HG02610 (cell line): Measurements from ENCODE around the gene CD163L1.

ENCODE experiments used
- ATAC-seq: cut with Tn5 transposase; IDR thresholded peaks from one replicate; pipeline ENCODE4 v1.9.1; 2021; ENCODE audit warnings: mild to moderate bottlenecking, moderate library complexity; ENCODE audit not compliant: unreplicated experiment

Gene CD163L1

DNA sequence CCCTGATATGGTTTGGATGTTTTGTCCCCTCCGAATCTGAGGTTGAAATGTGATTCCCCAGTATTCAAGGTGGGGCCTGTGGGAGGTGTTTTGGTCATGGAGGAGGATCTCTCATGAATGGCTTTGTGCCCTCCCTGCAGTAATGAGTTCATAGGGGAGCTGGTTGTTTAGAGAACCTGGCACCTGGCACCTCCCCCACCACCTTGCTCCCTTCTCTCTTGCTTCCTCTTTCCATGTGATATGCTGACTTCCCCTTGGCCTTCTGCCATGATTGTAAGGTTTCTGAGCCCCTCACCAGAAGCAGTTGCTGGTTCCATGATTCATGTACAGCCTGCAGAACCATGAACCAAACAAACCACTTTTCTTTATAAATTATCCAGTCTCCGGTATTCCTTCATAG, 32.6 kb downstream of the CD163L1 start:
- ATAC-seq: no peak

GRCh38 chr12:7404275-7404674, 39.7 kb downstream of the CD163L1 start:
- ATAC-seq: no peak

- no peak for ATAC-seq
These were observed 40.5 kb downstream of the CD163L1 start for GRCh38 chr12:7403466-7403865.

GRCh38 chr12:7399089-7399488, 44.9 kb downstream of the CD163L1 start:
- no peak for ATAC-seq

GRCh38 chr12:7396418-7396817, 47.5 kb downstream of the CD163L1 start:
- ATAC-seq: no peak

DNA sequence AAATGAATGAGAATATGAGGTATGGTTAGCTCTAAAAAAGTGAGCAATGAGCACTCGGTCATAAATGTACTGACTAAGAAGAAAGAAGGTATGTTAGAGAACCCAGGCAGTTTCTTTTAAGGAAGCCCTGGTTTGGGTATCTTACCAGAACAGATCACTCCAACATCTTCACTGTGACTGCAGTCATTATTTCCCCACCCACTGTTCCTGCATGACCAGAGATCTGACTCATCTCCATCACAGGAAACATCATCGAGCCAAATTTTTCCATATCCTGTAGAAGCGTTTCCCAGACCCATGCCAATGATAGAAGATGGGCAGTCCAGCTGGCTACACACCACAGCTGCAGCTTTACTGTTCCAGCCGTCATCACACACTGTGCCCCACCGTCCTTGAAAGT, 48.0 kb downstream of the CD163L1 start:
- ATAC-seq: no peak

DNA sequence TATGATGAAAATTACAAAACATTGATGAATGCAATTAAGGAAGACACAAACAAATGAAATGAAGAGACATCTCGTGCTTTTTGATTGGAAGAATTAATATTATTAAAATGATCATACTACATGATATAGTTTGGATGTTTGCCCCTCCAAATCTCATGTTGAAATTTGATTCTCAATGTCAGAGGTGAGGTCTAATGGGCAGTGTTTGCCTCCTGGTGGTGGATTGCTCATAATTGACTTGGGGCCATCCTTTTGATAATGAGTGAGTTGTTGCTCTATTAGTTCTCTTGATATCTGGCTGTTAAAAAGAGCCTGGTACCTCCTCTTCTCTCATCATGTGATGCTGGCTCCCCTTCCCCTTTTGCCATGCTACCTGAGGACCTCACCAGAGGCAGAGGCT, 56.7 kb downstream of the CD163L1 start:
- ATAC-seq: no peak

DNA sequence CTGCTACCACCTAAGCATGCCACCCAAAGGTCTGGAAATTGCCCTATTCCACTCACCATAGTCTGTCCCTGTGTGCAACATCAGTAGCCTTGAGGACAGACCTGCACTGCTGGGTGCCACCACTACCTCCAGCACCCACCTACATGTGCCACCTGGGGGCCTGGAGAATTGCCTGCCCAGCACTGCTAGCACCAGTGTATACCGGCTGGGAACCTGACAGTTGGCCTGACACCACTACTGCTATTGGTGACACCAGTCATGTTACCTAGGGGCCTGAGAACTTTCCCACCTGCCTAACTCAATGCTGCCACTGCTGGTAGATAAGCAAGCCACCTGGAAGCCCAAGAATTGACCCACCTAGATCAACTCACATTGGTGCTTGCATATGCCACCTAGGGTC, 60.8 kb downstream of the CD163L1 start:
- no peak for ATAC-seq

DNA sequence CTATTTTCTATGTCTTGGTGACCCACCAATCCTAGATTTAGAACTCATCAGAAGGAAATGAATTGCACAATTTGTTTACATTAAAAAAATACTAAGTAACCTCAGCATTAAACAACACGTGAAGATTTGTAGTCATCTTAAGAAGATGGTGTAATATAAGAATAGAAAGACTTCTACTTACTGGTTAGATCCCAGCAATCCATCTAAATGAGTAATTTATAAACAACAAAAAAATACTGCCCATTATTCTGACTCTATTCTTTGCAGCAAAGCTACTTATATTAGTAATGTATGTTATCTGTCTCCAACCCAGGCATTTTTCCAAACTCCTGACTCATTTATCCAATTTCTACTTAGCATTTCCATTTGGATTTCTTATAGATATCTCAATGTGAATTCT, 67.8 kb downstream of the CD163L1 start:
- ATAC-seq: no peak

- no peak for ATAC-seq
These were observed 68.8 kb downstream of the CD163L1 start for GRCh38 chr12:7375145-7375543.

- no peak for ATAC-seq
These were observed 69.4 kb downstream of the CD163L1 start for GRCh38 chr12:7374423-7375144.

GRCh38 chr12:7373226-7373625, 70.7 kb downstream of the CD163L1 start:
- no peak for ATAC-seq

- no peak for ATAC-seq
These were observed 74.7 kb downstream of the CD163L1 start for GRCh38 chr12:7369274-7369729.

GRCh38 chr12:7362734-7363133, 81.2 kb downstream of the CD163L1 start:
- ATAC-seq: no peak

- no peak for ATAC-seq
These were observed 82.7 kb downstream of the CD163L1 start for GRCh38 chr12:7361265-7361664.

DNA sequence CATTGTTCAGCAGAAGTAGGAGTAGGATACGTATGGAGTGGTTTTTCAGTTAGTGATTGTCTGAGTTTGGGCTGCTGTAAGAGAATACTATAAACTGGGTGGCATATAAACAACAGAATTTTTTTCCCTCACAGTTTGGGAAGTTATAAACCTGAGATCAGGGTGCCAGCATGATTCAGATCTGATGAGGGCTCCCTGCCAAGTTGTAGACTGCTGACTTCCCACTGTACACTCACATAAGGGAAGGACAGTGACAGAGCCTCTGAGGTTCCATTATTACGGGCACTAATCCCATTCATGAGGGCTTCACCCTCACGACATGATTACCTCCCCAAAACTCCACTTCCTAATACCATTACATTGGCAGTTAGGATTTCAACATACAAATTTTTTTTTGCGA, 89.4 kb downstream of the CD163L1 start:
- no peak for ATAC-seq

- ATAC-seq: no peak
These were observed 91.3 kb downstream of the CD163L1 start for GRCh38 chr12:7352661-7353060.

- no peak for ATAC-seq
These were observed 92.8 kb downstream of the CD163L1 start for GRCh38 chr12:7351177-7351576.

- no peak for ATAC-seq
These were observed 94.5 kb downstream of the CD163L1 start for GRCh38 chr12:7349418-7349817.

DNA sequence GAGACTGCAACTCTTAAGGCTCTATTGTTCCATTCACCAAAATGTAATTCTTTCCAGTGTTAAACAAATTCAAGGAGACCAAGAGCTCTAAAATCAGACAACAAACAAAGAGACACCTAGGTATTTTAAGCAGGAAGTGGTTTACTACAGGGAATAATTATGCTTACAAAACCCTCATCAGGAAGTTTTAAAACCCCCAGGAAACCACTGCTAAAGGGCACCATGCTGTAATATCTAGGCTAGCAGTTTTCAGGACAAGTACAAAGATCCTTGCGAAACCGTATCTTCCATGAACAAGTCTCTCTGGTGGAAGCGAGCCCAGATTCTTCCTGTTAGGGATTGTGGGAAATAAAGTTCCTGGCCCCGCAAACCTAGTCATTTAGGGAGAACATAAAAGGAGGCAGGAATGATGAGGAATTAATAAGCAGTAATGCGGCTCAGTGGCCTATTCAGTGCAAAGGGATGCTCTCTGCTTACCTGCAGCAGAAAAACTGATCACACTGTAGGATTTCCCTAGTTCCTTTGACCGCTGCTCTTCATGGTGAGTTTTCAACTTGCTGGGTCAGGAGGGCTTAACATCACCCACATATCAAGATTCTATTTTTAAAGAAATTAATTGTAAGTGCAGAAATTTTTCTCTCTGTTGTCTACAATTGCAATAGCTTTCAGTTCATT, 97.3 kb downstream of the CD163L1 start:
- ATAC-seq: no peak

- ATAC-seq: no peak
These were observed 98.9 kb downstream of the CD163L1 start for GRCh38 chr12:7344833-7345606.

GRCh38 chr12:7339675-7340074, 104.3 kb downstream of the CD163L1 start:
- no peak for ATAC-seq
